HCT116 (cell line): ENCODE results near the gene THBS3. TPM values are rescaled to one million over a fixed set of nuclear protein-coding genes. Genes with fewer than 3 reads are reported as not detected.
A peak's percentile ranks its signal among the peaks of the same experiment; 100 is the strongest.

ENCODE experiments used
- ATAC-seq: fragments of 200-7000 bp; cut with Tn5 transposase; 2 replicates; pipeline ENCODE4 v1.9.1; 2020; ENCODE audit warnings: mild to moderate bottlenecking, moderate library complexity
- BruUV-seq: library from RNA; stranded (reverse); fragments of 400-500 nt; replicated peaks from 2 replicates; lab custom pipeline; 2021; lab: Mats Ljungman, UMichigan
- CTCF ChIA-PET: fragments of 300-600 bp; sonication (Branson Sonifier 250); formaldehyde crosslinking; loops from one replicate; lab custom pipeline; 2021; ENCODE audit warnings: antibody characterized with exemption; lab: Charles Lee
- POLR2A ChIA-PET: fragments of 300-600, 350-600 bp; sonication (Branson Sonifier 250); formaldehyde crosslinking; loops from one replicate; lab custom pipeline; 2021; ENCODE audit warnings: antibody characterized with exemption; lab: Charles Lee
- RAD21 ChIA-PET, 2 experiments: fragments of 300-600 bp; sonication (Branson Sonifier 250); formaldehyde crosslinking; loops; one replicate each; lab custom pipeline; 2023; ENCODE audit warnings: low total read pairs in 2 of 2; ENCODE audit not compliant: uncharacterized antibody in 2 of 2, unreplicated experiment in 2 of 2, low non-redundant PET in 1 of 2; lab: Charles Lee
- DNase-seq: peaks from one replicate; pipeline ENCODE4 v3.0.0-alpha.2; 2010; ENCODE audit warnings: low read depth, low spot score
- H2AFZ ChIP-seq: fragments of 200-600 bp; shearing (Covaris generic), sonication (generic); 2 replicates; pipeline ENCODE4 v1.6.1; 2017; ENCODE audit warnings: low read depth, mixed run types, mixed read lengths, antibody characterized with exemption, low read length; ENCODE audit not compliant: poor library complexity, severe bottlenecking
- H3K27ac ChIP-seq: 2 replicates; pipeline ENCODE4 v1.5.1; 2012; ENCODE audit warnings: low read depth, low read length
- H3K27me3 ChIP-seq: fragments of 200-600 bp; sonication (generic); 2 replicates; pipeline ENCODE4 v1.6.1; 2016; ENCODE audit warnings: mixed run types, low read length, mixed read lengths; ENCODE audit not compliant: insufficient read depth
- H3K36me3 ChIP-seq, 2 experiments: fragments of 200-500 bp in 1 of 2; fragments of 200-600 bp in 1 of 2; sonication (Bioruptor generic) in 1 of 2; sonication (generic) in 1 of 2; 2 replicates each; pipeline versions ENCODE4 v1.5.1 to v1.6.1; 2014 to 2016; ENCODE audit warnings: low read length in 2 of 2, inconsistent platforms in 1 of 2, mixed read lengths in 1 of 2, mixed run types in 1 of 2; ENCODE audit not compliant: insufficient read depth in 2 of 2, control insufficient read depth in 1 of 2
- H3K4me1 ChIP-seq, 2 experiments: fragments of 200-600 bp in 1 of 2; sonication (generic) in 1 of 2; 2 replicates each; pipeline versions ENCODE4 v1.5.1 to v1.6.1; 2012 to 2017; ENCODE audit warnings: low read length in 2 of 2, inconsistent platforms in 1 of 2, mild to moderate bottlenecking in 1 of 2, mixed read lengths in 1 of 2, mixed run types in 1 of 2, moderate library complexity in 1 of 2; ENCODE audit not compliant: insufficient read depth in 2 of 2, control insufficient read depth in 1 of 2
- H3K4me2 ChIP-seq: fragments of 200-600 bp; sonication (generic); 2 replicates; pipeline ENCODE4 v1.6.1; 2017; ENCODE audit warnings: mixed run types, low read length, mixed read lengths
- H3K4me3 ChIP-seq, 2 experiments: fragments of 200-600 bp in 1 of 2; sonication (generic) in 1 of 2; replicated peaks in 1 of 2; 2 replicates each; pipeline ENCODE4 v1.5.1; 2011 to 2016; ENCODE audit warnings: low read length in 2 of 2, control low read depth in 1 of 2, low read depth in 1 of 2, mild to moderate bottlenecking in 1 of 2, mixed read lengths in 1 of 2, mixed run types in 1 of 2
- H3K79me2 ChIP-seq: fragments of 200-600 bp; sonication (generic); 2 replicates; pipeline ENCODE4 v1.6.1; 2017; ENCODE audit warnings: mild to moderate bottlenecking, mixed run types, low read length, moderate library complexity, mixed read lengths; ENCODE audit not compliant: insufficient read depth
- H3K9ac ChIP-seq: fragments of 200-600 bp; sonication (generic); 2 replicates; pipeline ENCODE4 v1.6.1; 2016; ENCODE audit warnings: low read length, mixed read lengths
- H3K9me2 ChIP-seq: fragments of 200-600 bp; sonication (generic), shearing (Covaris generic); 2 replicates; pipeline ENCODE4 v1.6.1; 2017; ENCODE audit warnings: mixed run types, mild to moderate bottlenecking, moderate library complexity; ENCODE audit not compliant: insufficient read depth
- H3K9me3 ChIP-seq, 2 experiments: fragments of 200-500 bp in 1 of 2; fragments of 200-600 bp in 1 of 2; sonication (Bioruptor generic) in 1 of 2; sonication (generic) in 1 of 2; 2 replicates each; pipeline ENCODE4 v1.6.1; 2014 to 2017; ENCODE audit warnings: low read length in 2 of 2, mixed read lengths in 2 of 2, inconsistent platforms in 1 of 2, low read depth in 1 of 2, mild to moderate bottlenecking in 1 of 2, mixed run types in 1 of 2, moderate library complexity in 1 of 2; ENCODE audit not compliant: control insufficient read depth in 1 of 2, insufficient read depth in 1 of 2
- H4K20me1 ChIP-seq: fragments of 200-600 bp; sonication (generic), shearing (Covaris generic); 2 replicates; pipeline ENCODE4 v1.6.1; 2017; ENCODE audit warnings: mixed run types, mild to moderate bottlenecking, moderate library complexity; ENCODE audit not compliant: insufficient read depth
- CBX3 ChIP-seq: IDR thresholded peaks from 2 replicates; pipeline ENCODE4 v1.6.1; 2012; ENCODE audit warnings: low read depth
- EGR1 ChIP-seq: IDR thresholded peaks from 2 replicates; pipeline ENCODE4 v1.6.1; 2012; ENCODE audit warnings: low read depth
- POLR2A ChIP-seq: IDR thresholded peaks from 2 replicates; pipeline ENCODE4 v1.7.0; 2011; ENCODE audit warnings: borderline replicate concordance; ENCODE audit not compliant: insufficient read depth, insufficient read length; ENCODE audit errors: extremely low read depth
- SP1 ChIP-seq: IDR thresholded peaks from 2 replicates; pipeline ENCODE4 v1.6.1; 2012; ENCODE audit warnings: low read depth
- SRF ChIP-seq: IDR thresholded peaks from 2 replicates; pipeline ENCODE4 v1.6.1; 2012; ENCODE audit warnings: low read depth
- TCF7L2 ChIP-seq: IDR thresholded peaks from 2 replicates; pipeline ENCODE4 v1.7.0; 2011; ENCODE audit warnings: borderline replicate concordance, inconsistent platforms; ENCODE audit not compliant: insufficient read depth, insufficient read length; ENCODE audit errors: extremely low read depth
- ZFX ChIP-seq: fragments of 450-650 bp; IDR thresholded peaks from 2 replicates; pipeline ENCODE4 v1.6.1; 2017
- intact Hi-C: fragments of 100-400 bp; cut with micrococcal nuclease; formaldehyde crosslinking; loops from 2 replicates; pipeline ENCODE4 v1.10.0; 2022
- total RNA-seq: library from RNA; stranded (reverse); gene quantifications from one replicate; pipeline ENCODE4 v1.2.1, GENCODE V29; 2021; ENCODE audit not compliant: unreplicated experiment
- TF ChIP-seq, protein P1 (sequence below): IDR thresholded peaks from 2 replicates; pipeline ENCODE4 v1.6.1; 2012; ENCODE audit warnings: low read depth
- TF ChIP-seq, protein P2 (sequence below): IDR thresholded peaks from 2 replicates; pipeline ENCODE4 v1.6.1; 2012
- TF ChIP-seq, protein P3 (sequence below): IDR thresholded peaks from 2 replicates; pipeline ENCODE4 v1.6.1; 2012
- TF ChIP-seq, protein P4 (sequence below): IDR thresholded peaks from 2 replicates; pipeline ENCODE4 v1.6.1; 2011; ENCODE audit warnings: mild to moderate bottlenecking, low read length, moderate library complexity; ENCODE audit not compliant: insufficient replicate concordance; ENCODE audit errors: extremely low read depth

The THBS3 gene
- total RNA-seq, 1 experiment from 2014 or later: 15.9 TPM

DNA sequence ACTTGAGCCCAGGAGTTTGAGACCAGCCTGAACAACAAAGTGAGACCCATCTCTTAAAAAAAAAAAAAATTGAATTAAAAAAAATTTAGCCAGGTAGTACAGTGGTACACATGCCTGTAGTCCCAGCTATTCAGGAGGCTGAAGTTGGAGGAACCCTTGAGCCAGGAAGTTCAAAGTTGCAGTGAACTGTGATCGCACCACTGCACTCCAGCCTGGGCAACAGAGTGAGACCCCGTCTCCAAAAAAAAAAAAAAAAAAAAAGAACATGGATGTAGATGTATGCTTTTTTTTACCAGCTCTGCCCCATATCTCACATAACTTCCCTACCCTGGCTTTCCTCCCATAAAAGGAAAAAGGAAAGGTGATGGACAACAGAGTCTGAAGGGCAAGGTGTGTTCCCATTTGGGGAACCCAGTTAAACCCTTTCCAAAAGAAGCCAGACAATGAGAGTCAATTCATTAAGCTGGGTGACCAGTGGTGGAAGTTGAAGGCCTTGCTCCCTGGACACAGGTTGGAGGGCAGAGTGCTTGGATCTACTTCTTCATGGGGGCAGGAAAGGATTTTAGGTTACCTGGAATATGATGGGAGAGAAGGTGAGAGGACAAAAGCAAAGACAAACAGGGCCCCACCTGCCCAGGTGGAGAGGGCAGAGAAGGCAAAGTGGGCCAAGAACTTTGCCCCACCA, 37.5 kb downstream of the THBS3 start:
- Histone ChIP-seq H4K20me1 (no peaks in the 10 kb centered on the region), H3K9ac (no peak overlapping the region), H3K27me3 (no peaks in the 10 kb centered on the region), H3K4me1 (peaks cover 9 to 35% of the 10 kb centered on the region in 2 experiments; a peak in 3 of 4 replicates), H3K4me2 (no peak overlapping the region), H3K4me3 (no peak overlapping the region), H3K36me3 (peaks cover 2 to 7% of the 10 kb centered on the region in 2 experiments; a peak in 3 of 4 replicates), H3K79me2 (peaks cover 25% of the 10 kb centered on the region), H3K9me2 (no peaks in the 10 kb centered on the region), H3K27ac (no peak overlapping the region), H3K9me3 (no peaks in the 10 kb centered on the region), H2AFZ (no peak overlapping the region)
- intact Hi-C loops: loop anchor here (10.0 kb wide), 1 partner anchor 155 kb away; the partner anchor contains the start of gene RUSC1
- POLR2A ChIA-PET: no interaction called here
- no peak for TF ChIP-seq EGR1
- TF ChIP-seq ZFX: no peak
- no peak for TF ChIP-seq SP1
- TF ChIP-seq, protein P1, sequence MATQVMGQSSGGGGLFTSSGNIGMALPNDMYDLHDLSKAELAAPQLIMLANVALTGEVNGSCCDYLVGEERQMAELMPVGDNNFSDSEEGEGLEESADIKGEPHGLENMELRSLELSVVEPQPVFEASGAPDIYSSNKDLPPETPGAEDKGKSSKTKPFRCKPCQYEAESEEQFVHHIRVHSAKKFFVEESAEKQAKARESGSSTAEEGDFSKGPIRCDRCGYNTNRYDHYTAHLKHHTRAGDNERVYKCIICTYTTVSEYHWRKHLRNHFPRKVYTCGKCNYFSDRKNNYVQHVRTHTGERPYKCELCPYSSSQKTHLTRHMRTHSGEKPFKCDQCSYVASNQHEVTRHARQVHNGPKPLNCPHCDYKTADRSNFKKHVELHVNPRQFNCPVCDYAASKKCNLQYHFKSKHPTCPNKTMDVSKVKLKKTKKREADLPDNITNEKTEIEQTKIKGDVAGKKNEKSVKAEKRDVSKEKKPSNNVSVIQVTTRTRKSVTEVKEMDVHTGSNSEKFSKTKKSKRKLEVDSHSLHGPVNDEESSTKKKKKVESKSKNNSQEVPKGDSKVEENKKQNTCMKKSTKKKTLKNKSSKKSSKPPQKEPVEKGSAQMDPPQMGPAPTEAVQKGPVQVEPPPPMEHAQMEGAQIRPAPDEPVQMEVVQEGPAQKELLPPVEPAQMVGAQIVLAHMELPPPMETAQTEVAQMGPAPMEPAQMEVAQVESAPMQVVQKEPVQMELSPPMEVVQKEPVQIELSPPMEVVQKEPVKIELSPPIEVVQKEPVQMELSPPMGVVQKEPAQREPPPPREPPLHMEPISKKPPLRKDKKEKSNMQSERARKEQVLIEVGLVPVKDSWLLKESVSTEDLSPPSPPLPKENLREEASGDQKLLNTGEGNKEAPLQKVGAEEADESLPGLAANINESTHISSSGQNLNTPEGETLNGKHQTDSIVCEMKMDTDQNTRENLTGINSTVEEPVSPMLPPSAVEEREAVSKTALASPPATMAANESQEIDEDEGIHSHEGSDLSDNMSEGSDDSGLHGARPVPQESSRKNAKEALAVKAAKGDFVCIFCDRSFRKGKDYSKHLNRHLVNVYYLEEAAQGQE: no peak
- TF ChIP-seq, protein P2, sequence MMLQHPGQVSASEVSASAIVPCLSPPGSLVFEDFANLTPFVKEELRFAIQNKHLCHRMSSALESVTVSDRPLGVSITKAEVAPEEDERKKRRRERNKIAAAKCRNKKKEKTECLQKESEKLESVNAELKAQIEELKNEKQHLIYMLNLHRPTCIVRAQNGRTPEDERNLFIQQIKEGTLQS: no peak
- no peak for TF ChIP-seq CBX3
- TF ChIP-seq, protein P3, sequence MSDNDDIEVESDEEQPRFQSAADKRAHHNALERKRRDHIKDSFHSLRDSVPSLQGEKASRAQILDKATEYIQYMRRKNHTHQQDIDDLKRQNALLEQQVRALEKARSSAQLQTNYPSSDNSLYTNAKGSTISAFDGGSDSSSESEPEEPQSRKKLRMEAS: no peak
- no peak for TF ChIP-seq POLR2A
- TF ChIP-seq TCF7L2: no peak
- no peak for TF ChIP-seq SRF
- TF ChIP-seq, protein P4, sequence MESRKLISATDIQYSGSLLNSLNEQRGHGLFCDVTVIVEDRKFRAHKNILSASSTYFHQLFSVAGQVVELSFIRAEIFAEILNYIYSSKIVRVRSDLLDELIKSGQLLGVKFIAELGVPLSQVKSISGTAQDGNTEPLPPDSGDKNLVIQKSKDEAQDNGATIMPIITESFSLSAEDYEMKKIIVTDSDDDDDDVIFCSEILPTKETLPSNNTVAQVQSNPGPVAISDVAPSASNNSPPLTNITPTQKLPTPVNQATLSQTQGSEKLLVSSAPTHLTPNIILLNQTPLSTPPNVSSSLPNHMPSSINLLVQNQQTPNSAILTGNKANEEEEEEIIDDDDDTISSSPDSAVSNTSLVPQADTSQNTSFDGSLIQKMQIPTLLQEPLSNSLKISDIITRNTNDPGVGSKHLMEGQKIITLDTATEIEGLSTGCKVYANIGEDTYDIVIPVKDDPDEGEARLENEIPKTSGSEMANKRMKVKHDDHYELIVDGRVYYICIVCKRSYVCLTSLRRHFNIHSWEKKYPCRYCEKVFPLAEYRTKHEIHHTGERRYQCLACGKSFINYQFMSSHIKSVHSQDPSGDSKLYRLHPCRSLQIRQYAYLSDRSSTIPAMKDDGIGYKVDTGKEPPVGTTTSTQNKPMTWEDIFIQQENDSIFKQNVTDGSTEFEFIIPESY: no peak
- ATAC-seq: no peak
- no peak for DNase-seq
- RAD21 ChIA-PET: no interaction called here
- TSS peak; percentile 19 for BruUV-seq
- CTCF ChIA-PET: interaction anchor here (0.7 to 3.6 kb wide), 3 partner anchors 11 to 85 kb away, joined by 4 to 21 read pairs (median 5); no protein-coding TSS in a partner anchor
